Inflammatory macrophage treated with lipopolysaccharide for 4 hours (primary cell): ENCODE results near the gene SMARCB1.

Experiments
- DNase-seq: peaks from one replicate; pipeline ENCODE4 v3.0.0-alpha.2; 2020

The SMARCB1 gene

DNA sequence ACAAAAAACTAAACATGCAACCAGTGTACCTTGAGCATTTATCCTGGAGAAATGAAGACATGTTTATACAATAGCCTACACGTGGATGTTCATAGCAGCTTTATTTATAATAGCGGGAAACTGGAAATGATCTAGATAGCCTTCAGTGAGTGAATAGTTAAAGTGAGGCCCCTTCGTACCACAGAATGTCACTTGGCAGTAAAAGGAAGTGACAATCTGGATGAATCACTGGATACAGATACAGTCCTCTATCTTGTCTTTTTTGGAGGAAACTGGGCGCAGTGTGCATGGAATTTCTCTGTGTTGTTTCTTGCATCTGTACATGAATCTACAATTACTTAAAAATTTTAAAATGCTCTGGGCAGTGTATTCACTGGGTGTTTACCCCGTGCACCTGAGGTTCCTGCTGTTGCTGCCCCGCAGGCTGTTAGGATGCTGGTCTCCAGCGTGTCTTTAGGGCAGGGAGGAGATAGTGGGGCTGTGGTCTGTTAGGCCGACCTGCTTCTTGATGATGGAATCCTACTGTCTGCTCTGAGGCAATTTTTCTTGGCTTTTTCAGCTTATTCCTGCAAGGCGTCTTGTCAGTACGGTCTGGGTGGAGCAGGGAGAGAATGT lies 28.9 kb downstream of the SMARCB1 start:
- no peak for DNase-seq

DNA sequence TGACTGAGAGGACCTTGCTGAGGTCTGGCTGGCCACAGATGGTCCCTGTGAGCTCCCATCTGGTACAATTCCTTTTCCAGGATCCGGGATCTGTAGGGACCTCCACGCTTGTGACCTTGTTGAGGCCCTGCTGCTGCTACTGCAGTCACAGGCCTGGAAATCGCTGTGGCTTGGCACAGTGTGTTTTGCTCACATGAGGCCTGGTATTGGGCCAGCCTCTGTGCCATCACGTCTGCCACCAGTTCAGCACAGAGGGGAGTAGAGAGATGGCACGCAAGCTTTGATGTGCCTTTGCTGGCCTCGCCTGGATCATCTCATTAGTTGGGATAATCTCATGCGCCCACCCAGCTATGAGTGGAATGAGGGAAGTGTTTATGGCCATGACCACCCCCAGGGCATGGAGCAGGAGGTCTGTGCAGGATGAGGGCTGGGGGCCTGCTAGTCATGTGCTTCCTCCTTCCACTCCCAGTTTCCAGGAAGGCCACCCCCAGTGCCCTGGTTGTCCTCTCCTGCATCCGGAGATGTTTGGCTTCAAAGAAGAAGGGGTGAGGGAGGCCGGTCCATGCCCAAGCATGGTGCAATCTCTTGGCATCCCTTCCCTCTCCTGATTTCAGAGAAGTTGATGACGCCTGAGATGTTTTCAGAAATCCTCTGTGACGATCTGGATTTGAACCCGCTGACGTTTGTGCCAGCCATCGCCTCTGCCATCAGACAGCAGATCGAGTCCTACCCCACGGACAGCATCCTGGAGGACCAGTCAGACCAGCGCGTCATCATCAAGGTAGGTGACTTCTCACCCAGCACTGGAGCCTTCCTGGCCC lies 29.6 kb downstream of the SMARCB1 start:
- DNase-seq, result no peak

DNA sequence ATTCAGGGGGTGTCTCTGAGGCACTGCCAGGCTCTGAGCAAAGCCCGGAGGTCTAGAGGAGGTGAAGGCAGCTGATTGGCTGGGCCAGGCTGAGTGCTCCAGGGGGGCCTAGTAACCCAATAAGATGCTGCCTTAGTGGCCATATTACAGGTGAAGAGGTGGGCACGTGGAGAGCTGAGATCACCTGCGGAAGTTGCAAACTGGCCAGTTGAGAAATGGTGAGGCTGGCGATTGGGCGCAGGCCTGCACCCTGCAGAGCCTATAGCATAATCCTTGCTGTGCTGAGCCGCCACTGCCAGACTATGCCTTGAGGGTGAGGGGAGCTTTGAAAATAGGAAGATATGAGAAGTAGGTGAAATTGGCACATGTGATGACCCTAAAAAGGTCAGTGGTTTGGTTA lies 30.4 kb downstream of the SMARCB1 start:
- DNase-seq, result no peak

DNA sequence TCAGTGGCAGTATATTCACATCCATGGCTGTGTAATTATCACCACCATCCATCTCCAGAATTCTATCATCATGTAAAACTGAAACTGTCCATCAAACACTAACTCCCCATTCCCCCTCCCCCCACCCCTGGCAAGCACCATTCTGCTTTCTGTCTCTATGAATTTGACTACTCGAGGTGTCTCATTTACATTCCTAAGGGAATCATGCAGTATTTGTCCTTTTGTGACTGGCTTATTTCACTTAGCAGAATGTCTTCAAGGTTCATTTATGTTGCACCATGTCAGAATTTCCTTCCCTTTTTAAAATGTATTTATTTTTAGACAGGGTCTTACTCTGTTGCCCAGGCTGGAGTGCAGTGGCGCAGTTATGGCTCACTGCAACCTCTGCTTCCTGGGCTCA lies 31.8 kb downstream of the SMARCB1 start:
- no peak for DNase-seq

DNA sequence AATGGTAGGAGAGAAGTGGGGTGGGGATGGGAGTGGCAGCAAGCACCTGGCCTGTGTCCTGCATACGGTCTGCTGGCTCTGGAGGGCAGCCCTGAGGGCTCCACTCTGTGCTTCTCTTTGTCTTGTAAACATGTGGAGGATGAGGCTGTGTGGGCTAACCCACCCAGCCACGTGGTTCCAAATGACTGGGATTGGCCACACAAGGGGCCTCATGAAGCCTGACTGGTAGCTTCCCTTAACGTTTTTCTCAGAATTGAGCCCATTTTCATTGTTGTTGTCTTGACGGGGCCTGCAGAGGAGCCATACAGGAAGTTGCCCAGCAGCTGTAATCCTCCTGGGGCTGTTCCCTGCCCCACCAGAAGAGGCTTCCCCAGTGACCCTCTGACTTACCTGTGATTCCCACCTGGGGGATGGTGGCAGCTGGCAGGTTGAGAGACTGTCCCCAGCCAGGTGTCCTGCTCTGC lies 34.0 kb downstream of the SMARCB1 start:
- DNase-seq, result no peak

DNA sequence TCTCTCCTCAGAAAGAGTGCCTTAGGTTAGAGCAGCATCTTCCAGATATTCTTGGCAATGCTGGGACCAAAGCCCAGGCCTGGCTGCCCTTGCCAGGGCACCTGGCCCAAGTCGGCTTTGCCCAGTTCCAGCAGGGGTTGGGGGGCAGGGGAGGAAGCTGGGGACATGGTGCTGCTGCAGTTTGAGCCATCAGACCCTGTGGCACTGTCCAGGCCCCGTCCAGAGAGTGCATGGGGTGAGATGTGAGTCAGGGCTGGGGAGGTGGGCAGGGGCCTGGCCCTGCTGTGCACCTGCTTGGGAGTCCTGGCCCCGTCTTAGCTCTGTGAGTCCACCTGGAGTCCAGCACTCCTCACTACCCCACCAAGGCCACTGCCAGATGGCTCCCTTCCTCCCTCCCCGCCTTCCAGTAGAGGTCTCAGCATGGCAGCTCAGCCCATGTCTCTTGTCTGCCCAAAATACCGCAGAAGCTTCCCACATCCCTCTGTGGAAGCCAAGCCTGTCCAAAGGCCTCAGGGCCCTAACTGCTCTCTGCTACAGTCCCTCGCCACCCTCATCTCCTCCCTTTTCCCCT lies 35.4 kb downstream of the SMARCB1 start:
- no peak for DNase-seq

DNA sequence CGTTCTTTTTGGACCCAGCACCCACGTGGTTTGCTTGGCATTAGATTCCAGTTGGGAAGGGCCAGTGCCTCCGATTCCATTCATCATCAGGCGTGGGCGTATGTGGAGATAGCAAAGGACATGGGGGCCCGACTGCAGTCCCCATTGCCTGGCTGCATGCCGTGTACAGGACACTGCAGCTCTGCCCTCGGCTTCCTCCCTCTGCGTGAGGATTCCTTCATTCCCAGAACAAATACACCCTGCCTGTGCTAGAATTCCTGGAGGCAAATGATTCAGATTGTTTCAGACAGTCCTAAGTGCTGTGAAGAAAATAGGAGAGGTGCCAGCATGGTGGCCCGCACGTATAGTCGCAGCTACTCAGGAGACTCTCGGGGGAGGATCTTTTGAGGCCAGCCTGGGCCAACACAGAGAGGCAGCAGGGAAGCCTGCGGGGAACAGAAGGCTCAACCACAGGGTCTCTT lies 36.6 kb downstream of the SMARCB1 start:
- DNase-seq, result no peak

DNA sequence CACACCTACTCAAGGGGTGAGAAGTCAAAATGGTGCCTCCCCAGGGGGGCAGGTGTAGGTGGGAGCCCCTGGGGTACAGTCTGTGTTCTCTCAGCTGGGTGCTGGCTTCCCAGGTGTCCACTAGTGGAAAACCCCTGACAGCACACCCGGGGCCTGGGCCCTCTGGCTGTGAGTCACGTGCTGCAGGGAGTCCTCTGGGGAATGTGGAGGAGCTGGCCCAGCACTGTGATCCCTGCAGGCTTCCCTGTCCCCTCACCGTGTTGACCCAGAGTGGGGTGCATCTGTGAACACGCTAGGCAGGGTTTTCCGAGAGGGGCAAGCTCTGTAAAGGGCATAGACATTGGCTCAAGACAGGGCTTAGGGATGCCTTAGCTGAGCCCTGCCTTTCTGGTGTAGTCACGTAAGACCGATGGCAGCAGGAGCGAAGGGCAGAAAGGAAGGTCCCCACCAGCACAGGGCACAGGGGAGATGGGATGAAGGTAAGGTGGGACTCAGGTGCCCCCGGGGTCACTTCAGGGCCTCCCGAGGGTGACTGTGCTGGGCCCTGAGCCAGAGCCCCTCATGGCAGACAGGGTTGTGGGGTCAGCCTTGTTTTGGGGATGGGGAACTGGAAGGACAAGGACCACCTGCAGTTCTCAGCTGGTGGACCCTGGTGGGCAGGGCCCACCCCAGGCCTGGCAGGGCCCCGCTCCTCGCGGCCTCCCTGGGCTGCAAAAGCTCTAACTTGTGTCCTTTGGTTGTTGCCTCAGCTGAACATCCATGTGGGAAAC lies 37.9 kb downstream of the SMARCB1 start:
- DNase-seq, result no peak

DNA sequence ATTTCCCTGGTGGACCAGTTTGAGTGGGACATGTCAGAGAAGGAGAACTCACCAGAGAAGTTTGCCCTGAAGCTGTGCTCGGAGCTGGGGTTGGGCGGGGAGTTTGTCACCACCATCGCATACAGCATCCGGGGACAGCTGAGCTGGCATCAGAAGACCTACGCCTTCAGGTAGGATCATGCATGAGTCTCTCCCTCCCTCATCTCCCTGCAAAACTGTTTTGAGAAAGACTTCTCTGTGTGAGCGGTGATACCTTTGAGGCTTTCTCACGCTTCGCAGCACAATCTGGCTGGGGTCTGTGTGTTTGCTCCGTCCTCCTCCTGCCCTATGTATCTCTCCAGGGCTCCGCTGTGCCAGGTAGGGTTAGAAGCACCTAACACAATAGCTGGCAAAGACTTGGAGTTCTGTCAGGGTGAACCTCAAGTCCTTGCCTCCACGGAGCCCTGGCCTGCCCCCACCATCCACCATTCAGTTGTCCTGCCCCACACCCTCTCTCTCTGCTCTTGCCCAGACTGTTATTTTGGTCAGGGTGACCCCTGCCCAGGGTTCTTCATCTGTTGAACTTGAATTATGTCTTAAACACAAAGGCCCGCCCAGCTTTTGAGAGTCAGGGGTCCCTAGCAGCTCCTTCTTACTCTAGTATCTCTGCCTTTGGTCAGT lies 38.6 kb downstream of the SMARCB1 start:
- DNase-seq, result no peak

DNA sequence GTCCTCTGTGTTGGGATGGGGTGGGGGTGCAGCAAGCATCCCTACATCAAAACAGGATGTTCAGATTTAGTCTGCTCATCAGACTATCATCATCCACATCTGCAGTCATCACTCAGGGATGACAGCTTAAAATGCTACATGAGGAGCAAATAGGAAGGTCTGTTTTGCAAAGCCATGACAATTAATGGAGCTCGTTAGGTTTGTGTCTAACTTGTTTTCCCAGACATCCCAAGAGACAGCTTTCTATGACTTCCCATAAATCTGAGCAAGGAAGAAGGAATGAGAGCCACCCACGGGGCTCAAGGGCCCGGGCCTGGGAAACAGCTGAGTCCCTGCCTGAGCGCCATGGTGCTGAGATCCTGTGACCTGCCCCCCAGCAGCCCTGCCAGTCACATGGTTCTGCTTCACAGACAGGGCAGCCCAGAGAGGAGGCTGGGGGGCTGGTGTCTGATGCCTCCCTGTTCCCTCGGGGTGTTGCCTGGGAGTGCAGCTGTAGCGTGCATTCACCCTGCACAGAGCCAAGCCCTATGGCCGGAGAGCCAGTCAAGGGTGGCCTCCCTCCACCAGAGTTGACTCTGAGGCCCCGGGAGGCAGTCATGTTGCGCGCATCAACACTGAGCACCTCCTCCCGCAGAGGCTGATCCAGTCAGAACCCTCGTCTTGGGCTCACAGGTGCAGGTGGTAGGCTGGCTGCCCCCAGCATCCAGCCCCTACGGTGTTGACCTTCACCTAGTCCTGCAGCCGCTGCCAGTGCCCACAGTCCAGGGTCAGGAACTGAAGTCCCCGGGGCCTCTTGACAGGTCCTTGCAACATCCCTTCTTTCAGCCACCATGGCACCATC lies 40.0 kb downstream of the SMARCB1 start:
- no peak for DNase-seq

DNA sequence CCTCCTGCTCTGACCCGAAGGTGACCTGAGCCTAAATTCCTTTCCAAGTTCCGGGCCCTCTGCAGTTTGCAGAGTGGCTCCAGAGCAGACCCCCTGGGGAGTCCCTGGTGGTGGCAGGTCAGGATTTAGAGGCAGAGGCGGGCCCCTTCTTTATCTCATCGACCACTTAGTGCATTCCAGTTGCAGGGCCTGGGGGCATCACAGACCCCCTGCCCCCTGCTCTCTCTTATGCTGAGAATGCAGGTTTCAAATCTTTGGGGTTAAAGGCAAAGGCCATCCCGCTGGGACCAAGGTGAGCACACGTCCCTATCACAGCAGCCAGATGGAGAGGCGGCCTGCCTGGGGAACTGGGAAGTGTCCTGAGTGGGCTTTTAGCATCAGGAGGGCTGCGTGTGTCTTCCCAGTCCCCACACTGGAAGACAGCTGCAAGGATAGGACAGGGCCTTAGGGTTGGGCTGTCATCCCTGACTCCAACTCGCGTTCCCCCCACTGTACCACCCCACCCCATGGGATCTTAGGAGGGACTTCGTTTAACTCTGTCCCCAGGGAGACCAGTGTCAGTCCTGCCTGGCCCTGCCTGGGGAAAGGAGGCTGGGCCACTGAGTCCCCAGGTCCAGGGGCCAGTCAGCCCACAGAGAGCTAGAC lies 40.7 kb downstream of the SMARCB1 start:
- no peak for DNase-seq

DNA sequence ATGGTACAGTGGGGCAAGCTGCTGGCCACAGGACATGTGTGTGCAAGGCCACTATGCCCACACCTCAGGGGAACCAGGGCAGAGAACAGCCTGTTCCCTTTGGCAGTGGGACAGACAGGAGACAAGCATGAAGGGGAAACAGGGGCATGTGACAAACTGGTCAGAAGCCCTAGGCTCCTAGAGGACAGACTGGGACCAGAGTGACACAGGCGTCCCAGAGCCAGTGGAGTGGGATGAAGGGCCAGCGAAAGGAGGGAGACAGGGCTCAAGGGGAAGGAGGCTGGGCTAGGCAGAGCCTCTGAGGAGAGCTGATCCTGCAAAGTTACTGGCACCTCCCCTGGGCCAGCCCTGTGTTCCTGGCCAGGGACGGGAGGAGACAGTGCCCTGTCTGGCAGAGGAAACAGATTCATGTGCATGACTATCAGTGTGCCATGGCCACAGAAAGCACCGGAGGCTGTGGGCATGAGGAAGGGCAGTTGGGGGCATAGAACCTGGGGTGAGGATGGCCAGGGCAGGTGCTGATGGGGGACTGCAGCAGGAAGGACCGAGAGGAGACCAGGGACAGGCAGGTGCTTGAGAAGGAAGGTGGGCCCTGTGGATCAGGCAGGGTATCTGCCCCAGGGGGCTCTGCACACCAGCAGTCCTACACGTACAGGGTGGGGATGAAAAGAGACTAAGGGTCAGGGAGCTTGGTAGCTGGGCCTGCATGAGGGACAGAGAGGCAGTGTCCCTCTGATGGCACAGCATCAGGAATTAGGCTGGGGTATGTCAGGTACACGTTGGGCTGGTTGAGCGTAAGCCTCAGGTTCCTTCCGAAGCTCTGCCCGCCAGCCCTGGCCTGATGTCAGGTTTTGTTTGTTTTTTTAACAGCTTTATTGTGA lies 42.3 kb downstream of the SMARCB1 start:
- DNase-seq, result no peak

DNA sequence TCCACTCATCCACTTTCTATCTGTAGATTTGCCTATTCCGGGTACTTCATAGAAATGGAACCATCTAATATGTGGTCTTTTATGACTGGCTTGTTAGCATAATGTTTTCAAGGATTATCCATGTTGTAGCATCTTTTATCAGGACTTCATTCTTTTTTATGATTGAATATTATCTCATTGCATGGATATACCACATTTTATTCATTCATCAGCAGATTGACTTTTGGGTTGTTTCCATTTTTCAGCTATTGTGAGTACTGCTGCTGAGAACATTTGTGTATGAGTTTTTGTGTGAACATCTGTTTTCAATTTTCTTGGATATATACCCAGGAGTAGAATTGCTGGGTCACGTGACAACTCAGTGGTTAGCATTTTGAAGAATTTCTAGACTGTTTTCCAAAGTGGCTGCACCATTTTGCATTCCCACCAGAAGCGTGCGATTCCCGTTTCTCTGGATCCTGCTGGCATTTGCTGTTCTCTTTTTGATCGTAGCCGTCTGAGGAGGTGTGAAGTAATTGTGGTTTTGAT lies 43.1 kb downstream of the SMARCB1 start:
- no peak for DNase-seq

DNA sequence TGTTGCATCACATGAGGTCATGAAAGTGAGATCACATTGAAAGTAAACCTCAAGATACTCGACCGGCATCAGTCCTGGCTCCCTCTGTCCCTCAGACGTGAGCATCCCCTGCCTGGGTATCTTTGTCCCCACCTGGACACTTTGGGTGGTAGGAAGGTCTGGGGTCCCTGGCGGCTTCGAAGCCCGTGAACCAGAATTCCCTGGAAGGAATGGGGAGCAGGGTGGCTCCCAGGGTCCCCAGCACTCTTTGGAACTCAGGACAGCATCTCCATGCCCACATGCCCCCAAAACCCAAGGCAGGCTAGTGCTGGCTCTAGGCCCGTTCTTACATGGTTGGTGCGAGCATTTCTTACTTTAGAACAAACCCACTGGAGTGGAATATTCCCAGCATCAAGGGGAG lies 44.5 kb downstream of the SMARCB1 start:
- DNase-seq, result no peak

DNA sequence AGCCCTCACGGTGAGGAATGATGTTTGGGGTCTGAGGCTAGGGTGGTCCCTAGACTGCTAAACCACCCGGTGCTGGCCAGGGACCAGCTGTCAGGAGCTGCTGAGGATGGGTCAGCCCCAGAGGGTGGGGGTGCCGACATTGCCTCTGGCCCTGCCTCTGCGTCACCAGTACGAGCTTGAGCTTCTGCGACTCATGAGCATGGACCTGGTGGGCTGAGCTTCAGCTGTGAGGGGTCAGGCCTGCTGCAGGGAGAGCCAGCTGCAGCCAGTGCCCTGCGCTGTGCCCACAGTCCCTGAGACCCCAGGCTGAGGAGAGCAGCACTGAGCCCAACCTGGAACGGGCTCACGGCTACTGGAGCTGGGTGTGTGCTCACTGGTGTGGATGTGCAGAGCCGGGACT lies 45.0 kb downstream of the SMARCB1 start:
- no peak for DNase-seq

DNA sequence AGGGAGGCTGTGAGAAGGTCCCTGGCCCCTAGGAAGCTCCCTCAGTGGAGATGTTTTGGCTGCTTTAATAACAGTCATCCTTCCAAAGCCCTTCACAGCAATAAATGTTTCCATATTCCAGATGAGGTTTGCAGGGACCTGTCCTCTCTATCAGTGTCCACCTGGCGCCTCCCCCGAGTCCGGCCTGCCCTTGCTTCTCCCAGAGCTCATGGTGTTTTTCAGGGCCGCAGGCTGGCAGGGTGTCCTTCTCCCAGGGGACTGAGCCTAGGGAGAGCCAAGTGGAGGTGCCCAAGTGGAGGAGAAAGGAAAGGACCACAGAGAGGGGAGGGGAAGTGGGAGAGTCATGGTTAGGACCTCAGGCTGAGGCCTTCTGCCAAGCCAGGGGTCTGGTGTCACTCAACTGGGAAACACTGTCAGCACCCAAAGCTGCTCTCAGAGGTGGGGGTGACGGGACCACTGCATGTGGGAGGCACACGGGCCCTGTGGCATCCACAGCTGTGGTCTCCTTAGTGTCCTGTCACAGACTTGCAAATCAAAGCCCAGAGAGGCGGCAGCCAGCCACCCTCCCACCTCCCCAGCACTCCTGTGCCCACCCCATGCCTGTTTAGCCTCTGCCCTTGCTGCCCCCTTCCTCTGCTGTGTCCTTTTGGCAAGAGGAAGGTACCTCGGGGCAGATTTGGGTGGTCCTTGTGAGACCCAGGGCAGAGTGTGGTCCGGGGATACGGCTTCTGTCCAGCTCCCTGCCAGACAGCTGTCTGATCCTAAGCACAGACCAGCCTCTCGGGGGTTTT lies 45.7 kb downstream of the SMARCB1 start:
- no peak for DNase-seq

DNA sequence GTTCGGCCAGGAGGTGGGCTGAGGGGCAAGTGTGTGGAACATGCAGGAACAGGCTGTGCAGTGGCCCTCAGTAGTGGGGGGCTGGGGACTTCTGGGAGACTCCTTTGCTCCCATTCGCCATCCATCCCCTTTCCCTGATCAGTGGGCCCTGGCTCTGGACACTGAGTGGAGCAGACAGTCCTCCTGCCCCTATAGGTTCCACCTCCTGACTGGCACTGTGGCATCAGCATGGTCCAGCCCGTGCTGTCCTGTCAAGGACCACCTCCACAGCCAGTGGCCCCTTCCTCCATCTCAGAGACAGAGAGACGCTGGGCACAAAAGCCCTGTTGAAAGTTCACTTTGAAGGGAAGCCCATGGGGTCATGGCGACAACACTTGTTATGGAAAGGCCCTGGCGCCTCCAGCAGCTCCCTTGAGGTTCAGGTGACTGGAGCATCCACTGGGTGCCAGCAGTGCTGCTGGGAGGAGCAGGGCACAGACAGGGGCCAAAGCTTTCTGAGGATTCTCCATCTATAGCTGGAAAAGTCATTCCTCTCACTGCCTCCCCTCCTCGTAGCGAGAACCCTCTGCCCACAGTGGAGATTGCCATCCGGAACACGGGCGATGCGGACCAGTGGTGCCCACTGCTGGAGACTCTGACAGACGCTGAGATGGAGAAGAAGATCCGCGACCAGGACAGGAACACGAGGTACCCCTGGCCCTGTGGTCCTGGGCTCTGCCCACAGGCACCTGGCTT lies 46.4 kb downstream of the SMARCB1 start:
- no peak for DNase-seq

DNA sequence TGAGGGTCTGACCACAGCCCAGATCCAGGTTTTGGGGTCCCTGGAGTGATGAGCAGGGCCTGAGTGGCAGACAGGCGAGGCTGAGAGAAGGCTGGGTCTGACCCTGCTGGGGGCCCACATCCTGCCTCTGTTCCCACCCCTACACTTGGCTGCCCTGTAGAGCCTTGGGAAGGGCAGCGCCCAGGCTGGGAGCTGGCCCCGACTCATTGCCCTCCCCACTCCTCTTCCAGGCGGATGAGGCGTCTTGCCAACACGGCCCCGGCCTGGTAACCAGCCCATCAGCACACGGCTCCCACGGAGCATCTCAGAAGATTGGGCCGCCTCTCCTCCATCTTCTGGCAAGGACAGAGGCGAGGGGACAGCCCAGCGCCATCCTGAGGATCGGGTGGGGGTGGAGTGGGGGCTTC lies 47.1 kb downstream of the SMARCB1 start:
- no peak for DNase-seq
